HepG2 (cell line): ENCODE data around the gene PPP1R13L. TPM values are rescaled to one million over a fixed set of nuclear protein-coding genes. Genes with fewer than 3 reads are reported as not detected.
A peak's percentile ranks its signal among the peaks of the same experiment; 100 is the strongest.

Experiments
- GTF3A ChIP-seq: sonication (generic); formaldehyde crosslinking; conservative IDR thresholded peaks from 2 replicates; pipeline ENCODE4 v1.4.0; 2020; ENCODE audit warnings: mild to moderate bottlenecking, missing genetic modification reagents
- HDAC2 ChIP-seq: sonication (generic); formaldehyde crosslinking; IDR thresholded peaks from 2 replicates; pipeline ENCODE4 v1.4.0; 2020; ENCODE audit warnings: missing genetic modification reagents
- HOXD1 ChIP-seq: sonication (generic); formaldehyde crosslinking; IDR thresholded peaks from 2 replicates; pipeline ENCODE4 v1.5.0; 2020; ENCODE audit warnings: missing genetic modification reagents
- KDM5B ChIP-seq: sonication (generic); formaldehyde crosslinking; IDR thresholded peaks from 2 replicates; pipeline ENCODE4 v1.4.0; 2020; ENCODE audit warnings: missing genetic modification reagents, mild to moderate bottlenecking, borderline replicate concordance
- MEIS1 ChIP-seq: sonication (generic); formaldehyde crosslinking; IDR thresholded peaks from 2 replicates; pipeline ENCODE4 v1.9.0; 2021; ENCODE audit warnings: mild to moderate bottlenecking, missing genetic modification reagents, moderate library complexity, borderline replicate concordance
- MXD4 ChIP-seq: IDR thresholded peaks from 2 replicates; pipeline ENCODE4 v1.6.1; 2016; ENCODE audit warnings: mild to moderate bottlenecking, missing biosample characterization, missing genetic modification reagents
- NFE2L2 ChIP-seq: fragments of 150-350 bp; IDR thresholded peaks from 2 replicates; pipeline ENCODE4 v1.6.1; 2014; ENCODE audit warnings: low read length
- PAF1 ChIP-seq: IDR thresholded peaks from 2 replicates; pipeline ENCODE4 v1.6.1; 2016; ENCODE audit warnings: missing genetic modification reagents, missing compliant biosample characterization
- PHF21A ChIP-seq: sonication (generic); formaldehyde crosslinking; IDR thresholded peaks from 2 replicates; pipeline ENCODE4 v1.5.0; 2020; ENCODE audit warnings: mild to moderate bottlenecking, missing genetic modification reagents
- SOX5 ChIP-seq: IDR thresholded peaks from 2 replicates; pipeline ENCODE4 v1.6.1; 2016; ENCODE audit warnings: borderline replicate concordance
- TAF1 ChIP-seq: sonication (generic); formaldehyde crosslinking; IDR thresholded peaks from 2 replicates; pipeline ENCODE4 v1.4.0; 2020; ENCODE audit warnings: missing genetic modification reagents
- TFDP1 ChIP-seq: IDR thresholded peaks from 2 replicates; pipeline ENCODE4 v1.6.1; 2016; ENCODE audit warnings: missing compliant biosample characterization, missing genetic modification reagents, borderline replicate concordance
- ZBTB21 ChIP-seq: sonication (generic); formaldehyde crosslinking; IDR thresholded peaks from 2 replicates; pipeline ENCODE4 v1.4.0; 2020; ENCODE audit warnings: missing genetic modification reagents
- ZBTB3 ChIP-seq: sonication (generic); formaldehyde crosslinking; IDR thresholded peaks from 2 replicates; pipeline ENCODE4 v1.4.0; 2020; ENCODE audit warnings: low read depth, mild to moderate bottlenecking, moderate library complexity, missing genetic modification reagents, borderline replicate concordance
- ZBTB34 ChIP-seq: sonication (generic); formaldehyde crosslinking; IDR thresholded peaks from 2 replicates; pipeline ENCODE4 v1.8.0; 2022; ENCODE audit warnings: mild to moderate bottlenecking, missing genetic modification reagents
- ZBTB8A ChIP-seq: sonication (generic); formaldehyde crosslinking; IDR thresholded peaks from 2 replicates; pipeline ENCODE4 v1.4.0; 2020; ENCODE audit warnings: mild to moderate bottlenecking, low read depth, missing genetic modification reagents, borderline replicate concordance
- ZFP41 ChIP-seq: sonication (generic); formaldehyde crosslinking; IDR thresholded peaks from 2 replicates; pipeline ENCODE4 v1.4.0; 2020; ENCODE audit warnings: mild to moderate bottlenecking, missing genetic modification reagents, borderline replicate concordance
- ZIK1 ChIP-seq: sonication (generic); formaldehyde crosslinking; IDR thresholded peaks from 2 replicates; pipeline ENCODE4 v1.5.0; 2020; ENCODE audit warnings: mild to moderate bottlenecking, low read depth, missing genetic modification reagents, borderline replicate concordance
- ZMYM4 ChIP-seq: sonication (generic); formaldehyde crosslinking; IDR thresholded peaks from 2 replicates; pipeline ENCODE4 v1.8.1; 2023; ENCODE audit warnings: mild to moderate bottlenecking, missing genetic modification reagents
- ZNF12 ChIP-seq: sonication (generic); formaldehyde crosslinking; IDR thresholded peaks from 2 replicates; pipeline ENCODE4 v1.5.0; 2020; ENCODE audit warnings: missing genetic modification reagents
- ZNF263 ChIP-seq: sonication (generic); formaldehyde crosslinking; IDR thresholded peaks from 2 replicates; pipeline ENCODE4 v1.4.0; 2020; ENCODE audit warnings: missing genetic modification reagents
- ZNF34 ChIP-seq: sonication (generic); formaldehyde crosslinking; IDR thresholded peaks from 2 replicates; pipeline ENCODE4 v1.4.0; 2020; ENCODE audit warnings: mild to moderate bottlenecking, missing genetic modification reagents, borderline replicate concordance
- ZNF792 ChIP-seq: IDR thresholded peaks from 2 replicates; pipeline ENCODE4 v1.6.1; 2016
- polyA plus RNA-seq, 8 experiments: library from polyadenylated mRNA; depleted of rRNA in 3 of 8; stranded (reverse) in 7 of 8; unstranded in 1 of 8; fragments of >200 nt; fragmentation: Illumina TruSeq in 4 of 8; extraction: Trizol in 4 of 8; gene quantifications; 2 replicates each; pipeline versions ENCODE4 v1.2.1 to v1.2.3, GENCODE V29; 2011 to 2016; ENCODE audit warnings: low read depth in 4 of 8, missing spikeins in 1 of 8, mixed read lengths in 1 of 8; ENCODE audit not compliant: insufficient read depth in 1 of 8
- total RNA-seq, 5 experiments: library from RNA; depleted of rRNA; stranded (reverse); fragments of >200 nt; fragmentation: Illumina TruSeq; extraction: Trizol; gene quantifications; 2 replicates each; pipeline ENCODE4 v1.2.3, GENCODE V29; 2016; ENCODE audit warnings: low read depth in 1 of 5
- TF ChIP-seq, protein P1 (sequence below): sonication (generic); formaldehyde crosslinking; IDR thresholded peaks from 2 replicates; pipeline ENCODE4 v1.4.0; 2020; ENCODE audit warnings: missing genetic modification reagents
- TF ChIP-seq, protein P2 (sequence below): sonication (generic); formaldehyde crosslinking; IDR thresholded peaks from 2 replicates; pipeline ENCODE4 v1.8.1; 2023; ENCODE audit warnings: missing genetic modification reagents, inconsistent platforms, borderline replicate concordance

PPP1R13L gene
- total and polyA plus RNA-seq, 2 of the 13 experiments (the other 11 are each of a cell fraction or from before 2014, with no cell fraction given): 1.3 to 6.6 TPM

GRCh38 chr19:45424191-45425058 lies 19.6 kb upstream of the PPP1R13L start (continued):
- TF ChIP-seq ZBTB8A (CRISPR knock-in tag) (no peak), PAF1 (CRISPR knock-in tag) (no peak), HDAC2 (CRISPR knock-in tag) (0 out of 2 replicates have a peak, but pooled peaks have one; percentile 23), MXD4 (CRISPR knock-in tag) (no peak), GTF3A (CRISPR knock-in tag) (no peak), KDM5B (CRISPR knock-in tag) (no peak; the same call in 1 of the 2 replicates), ZBTB21 (CRISPR knock-in tag) (no peak), ZNF792 (CRISPR knock-in tag) (peak; percentile 73; the same call in 1 of the 2 replicates), ZNF263 (CRISPR knock-in tag) (no peak), PHF21A (no peak; the same call in 1 of the 2 replicates), ZBTB34 (CRISPR knock-in tag) (no peak), TAF1 (CRISPR knock-in tag) (no peak), ZNF12 (CRISPR knock-in tag) (peak; percentile 83), NFE2L2 (no peak), ZIK1 (CRISPR knock-in tag) (no peak), HOXD1 (CRISPR knock-in tag) (0 out of 2 replicates have a peak, but pooled peaks have one; percentile 47), ZFP41 (CRISPR knock-in tag) (no peak), MEIS1 (CRISPR knock-in tag) (no peak), ZNF34 (CRISPR knock-in tag) (0 out of 2 replicates have a peak, but pooled peaks have one; percentile 61), ZBTB3 (CRISPR knock-in tag) (0 out of 2 replicates have a peak, but pooled peaks have one; percentile 76), ZMYM4 (CRISPR knock-in tag) (no peak), TFDP1 (CRISPR knock-in tag) (0 out of 2 replicates have a peak, but pooled peaks have one; percentile 33), SOX5 (peak; percentile 30)
- TF ChIP-seq, protein P1, sequence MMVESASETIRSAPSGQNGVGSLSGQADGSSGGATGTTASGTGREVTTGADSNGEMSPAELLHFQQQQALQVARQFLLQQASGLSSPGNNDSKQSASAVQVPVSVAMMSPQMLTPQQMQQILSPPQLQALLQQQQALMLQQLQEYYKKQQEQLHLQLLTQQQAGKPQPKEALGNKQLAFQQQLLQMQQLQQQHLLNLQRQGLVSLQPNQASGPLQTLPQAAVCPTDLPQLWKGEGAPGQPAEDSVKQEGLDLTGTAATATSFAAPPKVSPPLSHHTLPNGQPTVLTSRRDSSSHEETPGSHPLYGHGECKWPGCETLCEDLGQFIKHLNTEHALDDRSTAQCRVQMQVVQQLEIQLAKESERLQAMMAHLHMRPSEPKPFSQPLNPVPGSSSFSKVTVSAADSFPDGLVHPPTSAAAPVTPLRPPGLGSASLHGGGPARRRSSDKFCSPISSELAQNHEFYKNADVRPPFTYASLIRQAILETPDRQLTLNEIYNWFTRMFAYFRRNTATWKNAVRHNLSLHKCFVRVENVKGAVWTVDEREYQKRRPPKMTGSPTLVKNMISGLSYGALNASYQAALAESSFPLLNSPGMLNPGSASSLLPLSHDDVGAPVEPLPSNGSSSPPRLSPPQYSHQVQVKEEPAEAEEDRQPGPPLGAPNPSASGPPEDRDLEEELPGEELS (CRISPR knock-in tag): peak; percentile 56; the same call in 1 of the 2 replicates
- TF ChIP-seq, protein P2, sequence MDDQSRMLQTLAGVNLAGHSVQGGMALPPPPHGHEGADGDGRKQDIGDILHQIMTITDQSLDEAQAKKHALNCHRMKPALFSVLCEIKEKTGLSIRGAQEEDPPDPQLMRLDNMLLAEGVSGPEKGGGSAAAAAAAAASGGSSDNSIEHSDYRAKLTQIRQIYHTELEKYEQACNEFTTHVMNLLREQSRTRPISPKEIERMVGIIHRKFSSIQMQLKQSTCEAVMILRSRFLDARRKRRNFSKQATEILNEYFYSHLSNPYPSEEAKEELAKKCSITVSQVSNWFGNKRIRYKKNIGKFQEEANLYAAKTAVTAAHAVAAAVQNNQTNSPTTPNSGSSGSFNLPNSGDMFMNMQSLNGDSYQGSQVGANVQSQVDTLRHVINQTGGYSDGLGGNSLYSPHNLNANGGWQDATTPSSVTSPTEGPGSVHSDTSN (CRISPR knock-in tag): no peak
